ENCODE results near the gene PTPRT.

PTPRT gene

GRCh38 chr20:42754706-42755105, 435.0 kb downstream of the PTPRT start:
- no peak for FAIRE-seq
- DNase-seq (ENCODE audit: insufficient read length, low spot score) = no peak
- no peak for TF ChIP-seq POLR2A (IDR thresholded peaks at IDR 0.05; ENCODE audit: low read depth, low read length)

GRCh38 chr20:42752620-42753019, 437.1 kb downstream of the PTPRT start:
- DNase-seq (ENCODE audit: insufficient read length, low spot score) (no peak), FAIRE-seq (no peak)
- no peak for TF ChIP-seq POLR2A (IDR thresholded peaks at IDR 0.05; ENCODE audit: low read depth, low read length)

- FAIRE-seq = no peak
- no peak for TF ChIP-seq POLR2A (IDR thresholded peaks at IDR 0.05; ENCODE audit: low read depth, low read length)
- no peak for DNase-seq (ENCODE audit: insufficient read length, low spot score)
Observed at GRCh38 chr20:42749556-42749955, 440.1 kb downstream of the PTPRT start.

- DNase-seq (ENCODE audit: insufficient read length, low spot score) (no peak), FAIRE-seq (no peak)
- no peak for TF ChIP-seq POLR2A (IDR thresholded peaks at IDR 0.05; ENCODE audit: low read depth, low read length)
Observed at GRCh38 chr20:42747765-42748411, 441.8 kb downstream of the PTPRT start.

GRCh38 chr20:42744756-42745465, 444.8 kb downstream of the PTPRT start:
- no peak for DNase-seq (ENCODE audit: insufficient read length, low spot score)
- no peak for TF ChIP-seq POLR2A (IDR thresholded peaks at IDR 0.05; ENCODE audit: low read depth, low read length)

GRCh38 chr20:42742926-42743325, 446.8 kb downstream of the PTPRT start:
- FAIRE-seq (no peak), DNase-seq (ENCODE audit: insufficient read length, low spot score) (no peak)
- no peak for TF ChIP-seq POLR2A (IDR thresholded peaks at IDR 0.05; ENCODE audit: low read depth, low read length)

More at GRCh38 chr20:42744756-42745465, 444.8 kb downstream of the PTPRT start:
- FAIRE-seq = no peak

GRCh38 chr20:42741906-42742305, 447.8 kb downstream of the PTPRT start:
- FAIRE-seq (no peak), DNase-seq (ENCODE audit: insufficient read length, low spot score) (no peak)
- TF ChIP-seq POLR2A (IDR thresholded peaks at IDR 0.05; ENCODE audit: low read depth, low read length) = no peak

GRCh38 chr20:42740226-42740870, 449.4 kb downstream of the PTPRT start:
- TF ChIP-seq POLR2A (IDR thresholded peaks at IDR 0.05; ENCODE audit: low read depth, low read length) = no peak
- FAIRE-seq = no peak
- DNase-seq (ENCODE audit: insufficient read length, low spot score) = no peak

GRCh38 chr20:42739683-42740082, 450.0 kb downstream of the PTPRT start:
- FAIRE-seq (no peak), DNase-seq (ENCODE audit: insufficient read length, low spot score) (no peak)
- TF ChIP-seq POLR2A (IDR thresholded peaks at IDR 0.05; ENCODE audit: low read depth, low read length) = no peak

GRCh38 chr20:42735539-42735938, 454.2 kb downstream of the PTPRT start:
- FAIRE-seq = no peak
- no peak for DNase-seq (ENCODE audit: insufficient read length, low spot score)
- TF ChIP-seq POLR2A (IDR thresholded peaks at IDR 0.05; ENCODE audit: low read depth, low read length) = no peak

GRCh38 chr20:42734660-42735368, 454.9 kb downstream of the PTPRT start:
- FAIRE-seq (no peak), DNase-seq (ENCODE audit: insufficient read length, low spot score) (no peak)
- TF ChIP-seq POLR2A (IDR thresholded peaks at IDR 0.05; ENCODE audit: low read depth, low read length) = no peak

GRCh38 chr20:42721923-42722322, 467.8 kb downstream of the PTPRT start:
- no peak for DNase-seq (ENCODE audit: insufficient read length, low spot score)
- no peak for FAIRE-seq
- no peak for TF ChIP-seq POLR2A (IDR thresholded peaks at IDR 0.05; ENCODE audit: low read depth, low read length)

GRCh38 chr20:42714298-42715141, 475.2 kb downstream of the PTPRT start:
- no peak for FAIRE-seq
- no peak for DNase-seq (ENCODE audit: insufficient read length, low spot score)
- no peak for TF ChIP-seq POLR2A (IDR thresholded peaks at IDR 0.05; ENCODE audit: low read depth, low read length)
